ENCODE data around the gene RAB11FIP3.

- TF ChIP-seq, protein P1, sequence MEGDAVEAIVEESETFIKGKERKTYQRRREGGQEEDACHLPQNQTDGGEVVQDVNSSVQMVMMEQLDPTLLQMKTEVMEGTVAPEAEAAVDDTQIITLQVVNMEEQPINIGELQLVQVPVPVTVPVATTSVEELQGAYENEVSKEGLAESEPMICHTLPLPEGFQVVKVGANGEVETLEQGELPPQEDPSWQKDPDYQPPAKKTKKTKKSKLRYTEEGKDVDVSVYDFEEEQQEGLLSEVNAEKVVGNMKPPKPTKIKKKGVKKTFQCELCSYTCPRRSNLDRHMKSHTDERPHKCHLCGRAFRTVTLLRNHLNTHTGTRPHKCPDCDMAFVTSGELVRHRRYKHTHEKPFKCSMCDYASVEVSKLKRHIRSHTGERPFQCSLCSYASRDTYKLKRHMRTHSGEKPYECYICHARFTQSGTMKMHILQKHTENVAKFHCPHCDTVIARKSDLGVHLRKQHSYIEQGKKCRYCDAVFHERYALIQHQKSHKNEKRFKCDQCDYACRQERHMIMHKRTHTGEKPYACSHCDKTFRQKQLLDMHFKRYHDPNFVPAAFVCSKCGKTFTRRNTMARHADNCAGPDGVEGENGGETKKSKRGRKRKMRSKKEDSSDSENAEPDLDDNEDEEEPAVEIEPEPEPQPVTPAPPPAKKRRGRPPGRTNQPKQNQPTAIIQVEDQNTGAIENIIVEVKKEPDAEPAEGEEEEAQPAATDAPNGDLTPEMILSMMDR (IDR thresholded peaks at IDR 0.05) = no peak
- no peak for TF ChIP-seq POLR2A (IDR thresholded peaks at IDR 0.05)
Measured at GRCh38 chr16:379183-379960, 46.1 kb upstream of the RAB11FIP3 start.

Data from adrenal gland (tissue), 5 donors.